ENCODE measurements around the gene HIGD1B.

- TF ChIP-seq CTCF (IDR thresholded peaks at IDR 0.05) = no peak
- TF ChIP-seq POLR2A (IDR thresholded peaks at IDR 0.05) = no peak
- TF ChIP-seq POLR2AphosphoS5 (IDR thresholded peaks at IDR 0.05) = no peak
Observed at GRCh38 chr17:44850612-44851011, 2.9 kb downstream of the HIGD1B start.
